Measurements from ENCODE around the gene IFNA10.

DNA sequence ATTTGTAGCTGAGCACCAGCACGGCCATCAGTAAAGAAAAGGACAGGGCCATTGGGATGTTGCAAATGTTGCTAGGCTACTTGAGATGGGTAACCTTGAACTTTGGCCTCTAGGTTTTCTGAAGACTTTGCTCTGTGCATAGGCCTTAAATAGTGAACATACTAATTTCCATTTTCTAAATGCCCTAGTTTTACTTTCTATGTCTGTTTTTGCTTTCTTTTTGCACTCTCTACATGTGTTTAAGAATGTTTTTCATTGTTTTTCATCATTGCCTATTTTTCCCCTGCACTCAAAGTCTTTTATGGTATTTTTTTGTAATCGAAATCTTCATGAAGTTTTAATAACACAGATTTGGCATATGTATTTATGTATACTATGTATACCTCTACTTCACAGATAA, 21.2 kb upstream of the IFNA10 start, which contains the start of gene IFNA17:
- TF ChIP-seq POLR2A (conservative IDR thresholded peaks at IDR 0.05) (no peak), YY1 (IDR thresholded peaks at IDR 0.05; ENCODE audit: borderline replicate concordance in 1 of 3, control insufficient read depth in 1 of 3, extremely low read depth in 1 of 3, insufficient read depth in 3 of 3, insufficient read length in 1 of 3, insufficient replicate concordance in 2 of 3, low read depth in 1 of 3, low read length in 2 of 3) (no peak), RAD21 (CRISPR knock-in tag; conservative IDR thresholded peaks at IDR 0.05 in 1 of 2, IDR thresholded peaks at IDR 0.05 in 1 of 2) (no peak), SMARCA4 (IDR thresholded peaks at IDR 0.05) (no peak), KLF16 (IDR thresholded peaks at IDR 0.05) (no peak), ZNF143 (CRISPR knock-in tag; IDR thresholded peaks at IDR 0.05) (no peak), ZNF589 (CRISPR knock-in tag; IDR thresholded peaks at IDR 0.05; ENCODE audit: low read depth) (no peak), ZNF778 (CRISPR knock-in tag; IDR thresholded peaks at IDR 0.05) (no peak), NCOA4 (IDR thresholded peaks at IDR 0.05; ENCODE audit: partially characterized antibody) (no peak), NRF1 (conservative IDR thresholded peaks at IDR 0.05 in 1 of 2, IDR thresholded peaks at IDR 0.05 in 1 of 2) (no peak)
- TF ChIP-seq, protein P1, sequence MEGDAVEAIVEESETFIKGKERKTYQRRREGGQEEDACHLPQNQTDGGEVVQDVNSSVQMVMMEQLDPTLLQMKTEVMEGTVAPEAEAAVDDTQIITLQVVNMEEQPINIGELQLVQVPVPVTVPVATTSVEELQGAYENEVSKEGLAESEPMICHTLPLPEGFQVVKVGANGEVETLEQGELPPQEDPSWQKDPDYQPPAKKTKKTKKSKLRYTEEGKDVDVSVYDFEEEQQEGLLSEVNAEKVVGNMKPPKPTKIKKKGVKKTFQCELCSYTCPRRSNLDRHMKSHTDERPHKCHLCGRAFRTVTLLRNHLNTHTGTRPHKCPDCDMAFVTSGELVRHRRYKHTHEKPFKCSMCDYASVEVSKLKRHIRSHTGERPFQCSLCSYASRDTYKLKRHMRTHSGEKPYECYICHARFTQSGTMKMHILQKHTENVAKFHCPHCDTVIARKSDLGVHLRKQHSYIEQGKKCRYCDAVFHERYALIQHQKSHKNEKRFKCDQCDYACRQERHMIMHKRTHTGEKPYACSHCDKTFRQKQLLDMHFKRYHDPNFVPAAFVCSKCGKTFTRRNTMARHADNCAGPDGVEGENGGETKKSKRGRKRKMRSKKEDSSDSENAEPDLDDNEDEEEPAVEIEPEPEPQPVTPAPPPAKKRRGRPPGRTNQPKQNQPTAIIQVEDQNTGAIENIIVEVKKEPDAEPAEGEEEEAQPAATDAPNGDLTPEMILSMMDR (IDR thresholded peaks at IDR 0.05 in 2 of 3, conservative IDR thresholded peaks at IDR 0.05 in 1 of 3; ENCODE audit: insufficient read depth in 2 of 3, low read depth in 1 of 3, low read length in 3 of 3): no peak
- TF ChIP-seq, protein P2, sequence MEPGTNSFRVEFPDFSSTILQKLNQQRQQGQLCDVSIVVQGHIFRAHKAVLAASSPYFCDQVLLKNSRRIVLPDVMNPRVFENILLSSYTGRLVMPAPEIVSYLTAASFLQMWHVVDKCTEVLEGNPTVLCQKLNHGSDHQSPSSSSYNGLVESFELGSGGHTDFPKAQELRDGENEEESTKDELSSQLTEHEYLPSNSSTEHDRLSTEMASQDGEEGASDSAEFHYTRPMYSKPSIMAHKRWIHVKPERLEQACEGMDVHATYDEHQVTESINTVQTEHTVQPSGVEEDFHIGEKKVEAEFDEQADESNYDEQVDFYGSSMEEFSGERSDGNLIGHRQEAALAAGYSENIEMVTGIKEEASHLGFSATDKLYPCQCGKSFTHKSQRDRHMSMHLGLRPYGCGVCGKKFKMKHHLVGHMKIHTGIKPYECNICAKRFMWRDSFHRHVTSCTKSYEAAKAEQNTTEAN (CRISPR knock-in tag; IDR thresholded peaks at IDR 0.05): no peak
- TF ChIP-seq, protein P3, sequence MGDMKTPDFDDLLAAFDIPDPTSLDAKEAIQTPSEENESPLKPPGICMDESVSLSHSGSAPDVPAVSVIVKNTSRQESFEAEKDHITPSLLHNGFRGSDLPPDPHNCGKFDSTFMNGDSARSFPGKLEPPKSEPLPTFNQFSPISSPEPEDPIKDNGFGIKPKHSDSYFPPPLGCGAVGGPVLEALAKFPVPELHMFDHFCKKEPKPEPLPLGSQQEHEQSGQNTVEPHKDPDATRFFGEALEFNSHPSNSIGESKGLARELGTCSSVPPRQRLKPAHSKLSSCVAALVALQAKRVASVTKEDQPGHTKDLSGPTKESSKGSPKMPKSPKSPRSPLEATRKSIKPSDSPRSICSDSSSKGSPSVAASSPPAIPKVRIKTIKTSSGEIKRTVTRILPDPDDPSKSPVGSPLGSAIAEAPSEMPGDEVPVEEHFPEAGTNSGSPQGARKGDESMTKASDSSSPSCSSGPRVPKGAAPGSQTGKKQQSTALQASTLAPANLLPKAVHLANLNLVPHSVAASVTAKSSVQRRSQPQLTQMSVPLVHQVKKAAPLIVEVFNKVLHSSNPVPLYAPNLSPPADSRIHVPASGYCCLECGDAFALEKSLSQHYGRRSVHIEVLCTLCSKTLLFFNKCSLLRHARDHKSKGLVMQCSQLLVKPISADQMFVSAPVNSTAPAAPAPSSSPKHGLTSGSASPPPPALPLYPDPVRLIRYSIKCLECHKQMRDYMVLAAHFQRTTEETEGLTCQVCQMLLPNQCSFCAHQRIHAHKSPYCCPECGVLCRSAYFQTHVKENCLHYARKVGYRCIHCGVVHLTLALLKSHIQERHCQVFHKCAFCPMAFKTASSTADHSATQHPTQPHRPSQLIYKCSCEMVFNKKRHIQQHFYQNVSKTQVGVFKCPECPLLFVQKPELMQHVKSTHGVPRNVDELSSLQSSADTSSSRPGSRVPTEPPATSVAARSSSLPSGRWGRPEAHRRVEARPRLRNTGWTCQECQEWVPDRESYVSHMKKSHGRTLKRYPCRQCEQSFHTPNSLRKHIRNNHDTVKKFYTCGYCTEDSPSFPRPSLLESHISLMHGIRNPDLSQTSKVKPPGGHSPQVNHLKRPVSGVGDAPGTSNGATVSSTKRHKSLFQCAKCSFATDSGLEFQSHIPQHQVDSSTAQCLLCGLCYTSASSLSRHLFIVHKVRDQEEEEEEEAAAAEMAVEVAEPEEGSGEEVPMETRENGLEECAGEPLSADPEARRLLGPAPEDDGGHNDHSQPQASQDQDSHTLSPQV (IDR thresholded peaks at IDR 0.05): no peak
